Activated naive CD4-positive, alpha-beta T cell treated with anti-CD3 and anti-CD28 coated beads for 36 hours (primary cell): ENCODE results near the gene ASPHD2. TPM values are rescaled to one million over a fixed set of nuclear protein-coding genes. Genes with fewer than 3 reads are reported as not detected.

Experiments used
- CTCF ChIA-PET: fragments of 350-600 bp; sonication (Branson Sonifier 250); formaldehyde crosslinking; loops from one replicate; lab custom pipeline; 2021; ENCODE audit warnings: antibody characterized with exemption; lab: Charles Lee
- DNase-seq: peaks from one replicate; pipeline ENCODE4 v3.0.0-alpha.2; 2020
- H3K27ac Mint-ChIP-seq: one replicate; pipeline ENCODE4 v1.8.0; 2021; ENCODE audit warnings: mild to moderate bottlenecking, mixed read lengths
- H3K27me3 Mint-ChIP-seq: one replicate; pipeline ENCODE4 v1.8.0; 2021; ENCODE audit warnings: low read depth, mixed read lengths
- H3K36me3 Mint-ChIP-seq: one replicate; pipeline ENCODE4 v1.8.0; 2021; ENCODE audit warnings: low read depth, mixed read lengths
- H3K4me1 Mint-ChIP-seq: one replicate; pipeline ENCODE4 v1.8.0; 2021; ENCODE audit warnings: low read depth, mixed read lengths
- H3K4me3 Mint-ChIP-seq: one replicate; pipeline ENCODE4 v1.8.0; 2021; ENCODE audit warnings: mild to moderate bottlenecking, moderate library complexity, mixed read lengths
- H3K9me3 Mint-ChIP-seq: one replicate; pipeline ENCODE4 v1.8.0; 2021; ENCODE audit warnings: mixed read lengths
- intact Hi-C: fragments of 100-400 bp; cut with micrococcal nuclease; formaldehyde crosslinking; loops from one replicate; pipeline ENCODE4 v1.15.1; 2023
- total RNA-seq, 2 experiments: library from RNA; stranded (reverse); gene quantifications; one replicate each; pipeline ENCODE4 v1.2.3, GENCODE V29; 2021

ASPHD2 gene
- total RNA-seq, 2 experiments from 2014 or later: 4.4 to 4.7 TPM

DNA sequence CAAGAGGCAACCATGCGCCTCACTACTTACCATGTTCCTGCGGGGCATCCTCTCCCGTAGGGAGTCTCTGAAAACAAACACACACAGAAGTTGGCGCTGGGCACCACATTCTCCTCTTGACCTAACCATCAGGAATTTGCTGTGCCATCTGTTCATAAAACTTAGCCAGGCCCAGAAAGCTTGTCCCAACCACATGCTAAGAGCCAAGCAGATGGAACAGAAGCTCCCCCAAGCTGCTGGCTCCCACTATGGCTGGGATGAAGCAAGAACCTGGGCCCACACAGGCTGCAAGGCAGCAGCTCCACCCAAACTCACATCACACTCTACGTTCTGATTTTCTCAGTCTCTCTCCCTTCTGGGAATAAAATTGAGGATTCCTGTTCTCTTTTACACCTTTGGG lies 37.1 kb downstream of the ASPHD2 start:
- H3K27ac Mint-ChIP-seq: no peak overlapping the region
- no peak overlapping the region for H3K4me3 Mint-ChIP-seq
- no peaks in the 10 kb centered on the region for H3K27me3 Mint-ChIP-seq
- no peaks in the 10 kb centered on the region for H3K9me3 Mint-ChIP-seq
- peaks cover 20% of the 10 kb centered on the region for H3K36me3 Mint-ChIP-seq
- no peaks in the 10 kb centered on the region for H3K4me1 Mint-ChIP-seq
- no peak for DNase-seq
- intact Hi-C loops: no loop called here
- CTCF ChIA-PET: no interaction called here

DNA sequence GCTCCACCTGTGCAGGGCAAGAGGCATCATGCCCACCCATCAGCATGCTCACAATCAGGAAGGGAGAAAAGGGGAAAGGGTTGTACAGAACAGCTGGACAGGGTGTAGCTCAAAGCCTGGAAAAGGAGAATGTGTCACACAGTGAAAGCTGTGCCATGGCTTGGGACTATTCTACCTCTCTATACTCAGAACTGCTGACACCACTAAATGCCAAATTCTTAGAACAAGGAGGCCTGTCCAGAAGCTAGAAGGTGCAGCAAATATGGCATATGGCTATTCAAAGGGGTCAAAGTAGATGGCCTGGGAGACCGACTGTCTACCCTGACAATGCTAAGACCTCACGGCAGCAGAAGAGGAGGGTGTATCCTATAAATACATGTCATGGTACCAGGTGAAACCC lies 41.7 kb downstream of the ASPHD2 start:
- Mint-ChIP-seq H3K4me1 (peaks cover 3% of the 10 kb centered on the region), H3K27ac (peak overlapping the region; percentile 50)

DNA sequence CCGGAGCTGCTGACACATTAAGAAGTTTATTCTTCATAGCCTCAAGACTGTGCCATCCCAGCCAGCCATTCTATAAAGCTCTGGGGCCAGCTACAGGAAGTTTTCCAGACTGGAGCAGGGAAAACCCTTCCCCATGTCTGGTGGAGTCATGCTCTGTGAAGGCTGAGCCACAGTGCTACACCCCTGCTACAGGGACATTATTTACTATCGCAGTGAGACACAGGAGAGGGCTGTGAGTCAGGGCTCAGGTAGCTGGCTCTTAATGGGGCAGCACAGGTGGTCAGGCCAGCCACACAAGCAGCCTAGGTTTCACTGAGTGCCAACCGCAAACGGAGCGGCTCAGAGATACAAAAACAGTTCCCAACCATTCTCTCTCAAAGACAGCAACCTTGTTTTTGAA lies 42.5 kb downstream of the ASPHD2 start:
- H3K36me3 Mint-ChIP-seq: peaks cover 47% of the 10 kb centered on the region
- H3K9me3 Mint-ChIP-seq: no peaks in the 10 kb centered on the region
- H3K27ac Mint-ChIP-seq: no peak overlapping the region
- no peak overlapping the region for H3K4me3 Mint-ChIP-seq
- intact Hi-C loops: no loop called here
- DNase-seq: no peak
- CTCF ChIA-PET: interaction anchor here (1.1 to 1.6 kb wide), 3 partner anchors 8 to 104 kb away, joined by 3 read pairs; no protein-coding TSS in a partner anchor
- no peaks in the 10 kb centered on the region for H3K27me3 Mint-ChIP-seq
- peaks cover 4% of the 10 kb centered on the region for H3K4me1 Mint-ChIP-seq

More for the DNA sequence above, 41.7 kb downstream of the ASPHD2 start:
- CTCF ChIA-PET: interaction anchor here (1.1 to 1.6 kb wide), 3 partner anchors 9 to 103 kb away, joined by 3 read pairs; no protein-coding TSS in a partner anchor
- intact Hi-C loops: no loop called here
- no peak for DNase-seq
- no peaks in the 10 kb centered on the region for H3K27me3 Mint-ChIP-seq
- no peak overlapping the region for H3K4me3 Mint-ChIP-seq
- no peaks in the 10 kb centered on the region for H3K9me3 Mint-ChIP-seq
- peaks cover 45% of the 10 kb centered on the region for H3K36me3 Mint-ChIP-seq

DNA sequence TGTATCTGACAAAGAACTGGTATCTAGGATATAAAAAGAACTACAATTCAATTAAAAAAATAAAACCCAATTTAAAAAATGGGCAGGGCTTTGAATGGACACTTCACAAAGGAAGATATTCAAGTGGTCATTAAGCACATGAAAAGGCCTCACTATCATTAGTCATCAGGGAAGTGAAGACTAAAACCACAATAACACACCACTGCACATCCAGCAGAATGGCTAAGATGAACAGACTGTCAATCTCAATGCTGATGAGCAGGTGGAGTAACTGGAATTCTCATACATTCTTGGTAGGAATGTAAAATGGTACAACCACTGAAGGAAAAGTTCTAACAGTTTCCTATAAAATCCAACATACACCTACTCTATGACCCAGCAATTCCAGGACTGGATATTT lies 45.6 kb downstream of the ASPHD2 start:
- H3K4me1 Mint-ChIP-seq: peaks cover 28% of the 10 kb centered on the region
- intact Hi-C loops: no loop called here
- no peaks in the 10 kb centered on the region for H3K9me3 Mint-ChIP-seq
- CTCF ChIA-PET: interaction anchor here (0.6 to 0.7 kb wide), 4 partner anchors 14 to 190 kb away, joined by 3 to 11 read pairs (median 3); no protein-coding TSS in a partner anchor
- DNase-seq: no peak
- H3K27ac Mint-ChIP-seq: no peak overlapping the region
- H3K36me3 Mint-ChIP-seq: peaks cover 53% of the 10 kb centered on the region
- no peak overlapping the region for H3K4me3 Mint-ChIP-seq
- no peaks in the 10 kb centered on the region for H3K27me3 Mint-ChIP-seq

DNA sequence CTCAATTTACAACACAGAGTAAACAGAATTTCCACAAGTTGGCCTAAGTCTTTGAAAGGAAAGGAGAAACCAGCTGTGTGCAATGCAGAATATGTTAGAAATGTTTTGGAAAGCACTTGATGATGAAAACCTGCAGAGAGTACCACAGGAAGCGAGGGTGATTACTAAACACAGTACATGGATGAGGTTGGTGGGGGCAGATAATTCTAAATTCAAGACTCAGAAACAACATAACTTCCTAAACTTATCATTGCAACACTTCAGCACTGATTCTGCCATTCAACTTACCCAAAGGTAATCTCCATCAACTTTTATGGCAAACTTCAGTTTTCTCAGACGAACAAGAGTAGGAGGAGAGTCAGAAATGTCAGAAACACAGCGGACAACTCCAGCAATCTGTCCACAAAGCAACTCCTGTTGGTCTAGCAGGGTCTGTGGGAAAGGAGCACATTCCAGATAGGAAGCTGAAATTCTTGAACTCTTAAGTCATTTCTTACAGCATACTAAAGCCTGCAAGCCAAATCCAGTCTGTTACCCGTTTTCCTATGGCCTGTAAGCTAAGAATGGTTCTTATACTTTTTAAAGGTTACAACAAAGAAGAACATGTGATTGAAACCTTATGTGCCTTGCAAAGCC lies 47.8 kb downstream of the ASPHD2 start:
- Mint-ChIP-seq H3K9me3 (no peaks in the 10 kb centered on the region), H3K4me3 (no peak overlapping the region), H3K36me3 (peaks cover 55% of the 10 kb centered on the region), H3K27me3 (no peaks in the 10 kb centered on the region), H3K27ac (no peak overlapping the region), H3K4me1 (peaks cover 47% of the 10 kb centered on the region)
- CTCF ChIA-PET: no interaction called here
- intact Hi-C loops: no loop called here
- no peak for DNase-seq

DNA sequence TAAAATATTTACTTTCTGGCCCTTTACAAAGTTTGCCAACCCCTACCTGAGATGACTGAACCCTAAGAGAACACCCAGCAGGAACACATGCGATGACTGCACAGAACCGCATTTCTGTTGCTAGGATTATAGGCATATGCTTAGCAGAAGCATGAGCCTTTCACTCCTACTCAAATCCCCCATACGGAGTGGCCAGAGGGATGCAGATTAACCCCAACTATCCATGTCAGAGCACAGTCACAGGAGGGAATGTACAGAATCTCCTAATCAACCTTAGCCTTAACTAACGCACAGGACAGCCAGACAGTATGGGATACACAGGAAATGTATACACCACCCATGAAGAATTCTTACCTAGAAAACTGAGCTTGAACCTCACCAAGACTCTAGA lies 48.3 kb downstream of the ASPHD2 start:
- CTCF ChIA-PET: interaction anchor here (0.8 kb wide), 1 partner anchor 47 kb away, joined by 3 read pairs; no protein-coding TSS in a partner anchor
- intact Hi-C loops: no loop called here
- H3K4me1 Mint-ChIP-seq: peaks cover 52% of the 10 kb centered on the region
- no peaks in the 10 kb centered on the region for H3K27me3 Mint-ChIP-seq
- H3K9me3 Mint-ChIP-seq: no peaks in the 10 kb centered on the region
- peaks cover 49% of the 10 kb centered on the region for H3K36me3 Mint-ChIP-seq
- H3K4me3 Mint-ChIP-seq: no peak overlapping the region
- DNase-seq: no peak
- no peak overlapping the region for H3K27ac Mint-ChIP-seq

DNA sequence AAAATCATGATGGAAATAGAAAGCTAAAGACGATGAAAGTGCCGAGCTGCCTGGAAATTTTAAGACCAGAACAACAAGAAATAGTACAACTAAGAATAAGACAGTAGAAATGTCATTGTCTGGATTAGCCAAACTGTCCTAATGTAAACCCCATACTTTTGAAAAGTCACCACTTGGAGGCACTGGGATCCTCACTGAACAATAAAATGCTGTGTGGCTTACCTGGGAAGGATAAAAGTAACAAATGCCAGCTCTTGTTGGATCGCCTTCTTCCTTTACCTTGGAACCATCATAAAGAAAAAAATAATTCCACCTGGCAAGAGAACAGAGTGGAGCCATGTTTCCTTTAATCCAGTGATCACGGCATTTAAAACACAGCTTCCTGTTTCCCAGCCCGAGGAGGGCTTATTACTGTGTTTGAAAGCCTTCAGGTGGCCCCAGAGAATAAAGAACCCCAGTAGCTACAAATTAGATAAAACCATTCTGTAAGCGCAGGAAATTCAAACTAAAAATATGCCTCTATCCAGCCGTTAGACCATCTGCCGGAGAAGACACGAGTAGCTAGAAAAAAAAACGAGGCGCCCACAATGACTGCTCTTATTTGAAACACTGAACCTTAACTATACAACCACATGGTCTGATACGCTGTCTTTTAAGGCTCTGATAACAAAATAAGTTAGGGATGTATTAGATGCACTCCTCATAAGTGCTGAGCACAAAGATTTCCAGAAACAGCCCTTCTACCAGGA lies 50.2 kb downstream of the ASPHD2 start:
- intact Hi-C loops: loop anchor here (1.0 kb wide), 1 partner anchor 193 kb away; no protein-coding TSS in a partner anchor
- H3K4me3 Mint-ChIP-seq: peak overlapping the region; percentile 70
- H3K27ac Mint-ChIP-seq: peak overlapping the region; percentile 15
- H3K4me1 Mint-ChIP-seq: peaks cover 59% of the 10 kb centered on the region
- no peaks in the 10 kb centered on the region for H3K9me3 Mint-ChIP-seq
- DNase-seq: no peak
- no peaks in the 10 kb centered on the region for H3K27me3 Mint-ChIP-seq
- peaks cover 38% of the 10 kb centered on the region for H3K36me3 Mint-ChIP-seq
- CTCF ChIA-PET: interaction anchor here (0.6 to 1.6 kb wide), 10 partner anchors 8 to 1440 kb away, joined by 3 to 11 read pairs (median 4); partner anchors contain the start of gene PITPNB

DNA sequence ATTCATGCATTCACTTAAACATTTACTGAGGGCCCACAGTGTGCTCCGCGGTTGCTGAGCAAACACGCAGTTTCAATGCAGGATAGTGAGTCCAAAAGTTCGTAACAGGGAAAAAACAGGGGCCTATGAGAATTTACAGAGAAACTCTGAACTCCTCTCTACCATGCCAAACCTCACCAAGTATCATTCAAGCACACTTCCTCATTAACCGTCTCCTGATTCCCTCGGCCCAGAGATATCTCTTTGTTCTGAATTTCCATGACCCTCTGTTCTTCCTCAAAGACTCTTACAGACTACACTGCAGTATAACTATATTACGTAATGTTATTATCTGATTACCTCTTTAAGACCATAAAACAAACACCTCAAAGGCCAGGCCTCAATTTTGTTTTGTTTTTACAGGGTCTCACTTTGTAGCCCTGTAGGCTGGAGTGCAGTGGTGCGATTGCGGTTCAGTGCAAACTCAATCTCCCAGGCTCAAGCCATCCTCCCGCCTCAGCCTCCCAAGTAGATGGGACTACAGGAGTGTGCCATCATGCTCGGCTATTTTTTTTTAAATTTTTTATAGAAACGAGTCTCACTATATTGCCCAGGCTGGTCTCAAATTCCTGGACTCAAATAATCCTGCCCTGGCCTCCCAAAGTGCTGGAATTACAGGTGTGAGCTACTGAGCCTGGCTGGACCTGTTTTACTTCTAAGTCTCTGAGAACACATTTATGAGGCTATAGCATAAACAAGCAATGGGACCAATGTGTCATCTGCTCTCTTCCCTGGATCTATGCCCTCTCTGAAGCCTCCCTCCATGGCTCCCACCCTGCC lies 50.9 kb downstream of the ASPHD2 start:
- H3K27ac Mint-ChIP-seq: peak overlapping the region; percentile 15
- H3K4me3 Mint-ChIP-seq: peak overlapping the region; percentile 70
- intact Hi-C loops: loop anchor here (1.0 to 5.0 kb wide), 2 partner anchors 83 to 192 kb away; no protein-coding TSS in a partner anchor
- no peak for DNase-seq
- H3K4me1 Mint-ChIP-seq: peaks cover 61% of the 10 kb centered on the region
- no peaks in the 10 kb centered on the region for H3K9me3 Mint-ChIP-seq
- H3K27me3 Mint-ChIP-seq: no peaks in the 10 kb centered on the region
- peaks cover 32% of the 10 kb centered on the region for H3K36me3 Mint-ChIP-seq
- CTCF ChIA-PET: interaction anchor here (0.6 to 2.3 kb wide), 9 partner anchors 9 to 1439 kb away, joined by 3 to 11 read pairs (median 4); partner anchors contain the start of gene PITPNB

DNA sequence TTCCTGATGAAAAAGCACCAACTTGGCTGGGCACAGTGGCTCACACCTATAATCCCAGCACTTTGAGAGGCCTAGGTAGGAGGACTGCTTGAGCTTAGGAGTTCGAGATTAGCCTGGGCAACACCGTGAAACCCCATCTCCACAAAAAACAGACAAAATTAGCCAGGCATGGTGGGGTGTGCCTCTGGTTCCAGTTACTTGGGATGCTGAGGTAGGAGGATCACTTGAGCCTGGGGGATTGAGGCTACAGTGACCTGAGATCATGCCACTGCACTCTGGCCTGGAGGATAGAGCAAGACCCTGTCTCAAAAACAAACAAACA lies 51.5 kb downstream of the ASPHD2 start:
- Mint-ChIP-seq H3K9me3 (no peaks in the 10 kb centered on the region), H3K36me3 (peaks cover 32% of the 10 kb centered on the region), H3K27me3 (no peaks in the 10 kb centered on the region), H3K27ac (no peak overlapping the region), H3K4me1 (peaks cover 66% of the 10 kb centered on the region), H3K4me3 (peak overlapping the region; percentile 54)
- CTCF ChIA-PET: interaction anchor here (1.2 to 2.3 kb wide), 4 partner anchors 19 to 115 kb away, joined by 3 to 10 read pairs (median 4); no protein-coding TSS in a partner anchor
- no peak for DNase-seq
- intact Hi-C loops: loop anchor here (5.0 kb wide), 1 partner anchor 83 kb away; no protein-coding TSS in a partner anchor

DNA sequence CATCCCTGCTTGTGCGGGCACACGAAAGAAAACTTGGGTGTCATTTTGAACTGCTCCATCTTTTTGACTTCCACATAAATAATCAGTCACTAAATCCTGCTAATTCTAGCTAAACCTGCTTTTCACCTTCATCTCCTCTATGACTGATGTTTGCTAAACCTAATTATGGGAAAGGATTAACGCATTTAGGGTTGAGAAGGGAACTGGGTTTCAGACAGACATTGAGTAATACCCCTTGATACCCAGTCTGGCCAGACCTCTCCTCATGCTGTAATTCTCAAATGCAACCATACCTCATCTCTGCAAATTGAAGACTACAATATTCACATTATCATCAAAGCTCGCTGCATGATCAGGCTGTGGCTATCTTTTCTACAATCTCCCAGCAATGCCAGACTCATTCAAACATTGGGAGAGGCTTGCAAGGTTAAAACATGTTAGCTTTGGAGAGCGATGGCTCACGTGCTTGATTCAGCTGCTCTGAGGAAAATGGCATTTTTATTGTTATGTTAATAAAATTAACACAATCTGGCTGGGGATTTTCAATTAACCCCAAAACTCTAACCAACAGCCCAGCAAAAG lies 52.1 kb downstream of the ASPHD2 start:
- intact Hi-C loops: loop anchor here (5.0 kb wide), 1 partner anchor 84 kb away; no protein-coding TSS in a partner anchor
- H3K27ac Mint-ChIP-seq: no peak overlapping the region
- CTCF ChIA-PET: interaction anchor here (1.2 to 2.3 kb wide), 6 partner anchors 18 to 115 kb away, joined by 3 to 10 read pairs (median 4); no protein-coding TSS in a partner anchor
- peaks cover 32% of the 10 kb centered on the region for H3K36me3 Mint-ChIP-seq
- no peaks in the 10 kb centered on the region for H3K27me3 Mint-ChIP-seq
- H3K4me3 Mint-ChIP-seq: peak overlapping the region; percentile 54
- peaks cover 72% of the 10 kb centered on the region for H3K4me1 Mint-ChIP-seq
- no peaks in the 10 kb centered on the region for H3K9me3 Mint-ChIP-seq
- DNase-seq: no peak

DNA sequence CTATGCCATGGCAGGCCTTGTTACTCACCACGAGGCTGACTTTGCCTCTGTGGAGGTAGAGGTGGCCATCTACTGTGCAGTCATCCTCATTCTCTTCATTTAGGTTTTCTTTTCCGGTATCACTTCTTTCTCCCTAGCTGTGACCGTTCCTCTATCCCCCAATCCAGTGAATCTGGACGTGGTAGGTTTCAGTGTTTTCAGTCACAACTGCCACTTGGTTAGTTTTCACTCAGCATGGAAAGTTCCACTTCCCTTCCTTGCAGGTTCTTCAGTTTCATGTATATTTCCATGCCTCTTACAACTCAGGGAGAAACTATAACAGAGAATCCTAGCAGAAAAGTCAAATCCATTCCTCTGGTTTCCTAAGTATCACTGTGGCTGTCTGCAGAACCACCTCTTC lies 52.6 kb downstream of the ASPHD2 start:
- H3K4me3 Mint-ChIP-seq: peak overlapping the region; percentile 82
- intact Hi-C loops: loop anchor here (5.0 kb wide), 1 partner anchor 84 kb away; no protein-coding TSS in a partner anchor
- no peaks in the 10 kb centered on the region for H3K9me3 Mint-ChIP-seq
- peaks cover 72% of the 10 kb centered on the region for H3K4me1 Mint-ChIP-seq
- DNase-seq: peak; percentile 19
- H3K27ac Mint-ChIP-seq: peak overlapping the region; percentile 84
- peaks cover 29% of the 10 kb centered on the region for H3K36me3 Mint-ChIP-seq
- CTCF ChIA-PET: interaction anchor here (0.6 to 2.3 kb wide), 7 partner anchors 19 to 169 kb away, joined by 3 to 10 read pairs (median 4); no protein-coding TSS in a partner anchor
- H3K27me3 Mint-ChIP-seq: no peaks in the 10 kb centered on the region
